ENCODE results near the gene KHK.
A peak's percentile ranks its signal among the peaks of the same experiment; 100 is the strongest.

Gene KHK

DNA sequence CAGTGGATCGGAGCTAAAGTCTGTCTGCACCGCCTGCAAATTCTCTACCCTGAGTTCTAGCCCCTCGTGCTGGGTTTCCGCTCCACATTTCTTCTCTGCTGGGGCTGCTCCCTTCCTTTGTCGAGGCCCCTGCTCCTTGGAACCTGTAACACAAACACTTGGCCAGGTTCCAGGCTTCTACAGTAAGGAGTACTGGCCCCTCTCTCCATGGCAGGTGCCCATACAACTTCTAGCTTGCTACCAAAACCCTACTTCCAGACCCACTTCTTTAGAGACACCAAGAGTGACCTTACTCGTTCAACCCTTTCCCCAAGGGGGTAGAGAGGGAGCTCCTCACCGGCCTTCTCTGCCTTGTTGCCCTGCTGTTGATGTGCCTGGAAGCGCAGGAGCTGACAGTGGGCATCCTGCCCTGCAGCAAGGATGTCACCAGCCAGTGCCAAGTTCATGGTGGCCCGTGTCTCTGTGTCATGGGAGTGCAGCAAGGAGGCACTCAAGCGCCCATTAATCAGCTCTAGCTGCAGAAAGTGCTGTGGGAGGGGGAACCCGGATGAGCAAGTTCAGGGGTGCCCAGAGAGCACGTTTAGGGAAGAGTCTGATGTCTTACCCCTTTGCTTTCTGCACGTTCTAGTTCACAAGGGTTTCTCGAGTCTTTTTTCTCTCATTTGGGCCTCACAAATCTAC, 46.8 kb downstream of the KHK start:
- H3K4me3 ChIP-seq (replicated peaks; ENCODE audit: low read depth, low read length), result peak overlapping the region; percentile 92
- no peak for DNase-seq (ENCODE audit: low read depth)
- TF ChIP-seq CTCF (IDR thresholded peaks at IDR 0.05; ENCODE audit: low read length, missing control alignments), result no peak

GRCh38 chr2:27133905-27134780, 47.6 kb downstream of the KHK start, which contains the start of gene PREB:
Gene PREB, minus strand, starts transcription at chr2:27134636. Its CDS starts 215 bp downstream, at chr2:27134421.
- DNase-seq (ENCODE audit: low read depth), result peak; percentile 96
- H3K4me3 ChIP-seq (replicated peaks; ENCODE audit: low read depth, low read length), result peak within 1 kb of the TSS; percentile 92
- TF ChIP-seq CTCF (IDR thresholded peaks at IDR 0.05; ENCODE audit: low read length, missing control alignments), result peak; percentile 48

DNA sequence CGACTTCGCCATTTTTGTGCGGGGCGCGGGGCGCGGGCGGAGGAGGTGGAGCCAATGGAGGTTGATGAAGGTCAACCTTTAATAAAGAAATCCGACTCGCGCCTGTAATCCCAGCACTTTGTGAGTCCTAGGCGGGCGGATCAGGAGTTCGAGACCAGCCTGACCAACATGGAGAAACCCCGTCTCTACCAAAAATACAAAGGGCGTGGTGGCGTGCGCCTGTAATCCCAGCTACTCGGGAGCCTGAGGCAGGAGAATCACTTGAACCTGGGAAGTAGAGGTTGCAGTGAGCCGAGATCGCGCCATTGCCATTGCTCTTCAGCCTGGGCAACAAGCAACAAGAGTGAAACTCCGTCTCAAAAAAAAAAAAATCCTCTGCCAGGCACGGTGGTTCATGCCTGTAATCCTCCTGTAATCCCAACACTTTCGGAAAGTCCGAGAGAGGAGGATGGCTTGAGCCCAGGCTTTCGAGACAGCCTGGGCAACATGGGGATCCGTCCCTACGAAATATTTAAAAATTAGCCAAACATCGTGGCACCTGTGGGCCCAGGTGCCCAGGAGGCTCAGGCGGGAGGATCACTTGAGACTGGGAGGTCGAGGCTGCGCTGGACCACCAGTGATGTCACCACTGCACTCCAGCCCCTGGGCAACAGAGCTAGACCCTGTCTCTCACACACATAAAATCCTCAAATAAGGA, 48.4 kb downstream of the KHK start:
- DNase-seq (ENCODE audit: low read depth), result no peak
- H3K4me3 ChIP-seq (replicated peaks; ENCODE audit: low read depth, low read length), result peak overlapping the region; percentile 31
- TF ChIP-seq CTCF (IDR thresholded peaks at IDR 0.05; ENCODE audit: low read length, missing control alignments), result no peak

DNA sequence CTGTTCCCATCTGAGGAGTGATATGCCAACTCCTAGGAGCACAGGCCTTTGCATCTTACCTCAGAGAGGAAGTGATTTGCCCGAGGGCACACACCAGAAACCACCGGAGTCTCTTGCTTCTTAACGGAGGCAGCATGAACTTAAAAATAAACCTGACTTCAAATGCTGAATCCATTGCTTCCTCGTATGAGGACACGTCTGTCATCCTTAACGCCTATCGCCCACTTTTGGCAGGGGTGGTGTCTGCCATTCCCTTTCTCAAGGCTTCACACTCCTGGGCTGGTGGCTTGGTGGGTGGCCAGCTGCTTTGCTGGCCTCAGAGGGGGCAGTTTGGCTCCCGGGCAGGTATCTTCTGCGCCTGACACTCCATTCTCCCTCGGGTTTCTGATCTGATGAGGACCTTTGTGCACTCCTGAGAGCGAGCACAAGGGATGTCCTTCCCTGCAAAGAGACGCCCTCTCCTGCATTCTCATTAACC, 48.9 kb downstream of the KHK start:
- no peak overlapping the region for H3K4me3 ChIP-seq (replicated peaks; ENCODE audit: low read depth, low read length)
- TF ChIP-seq CTCF (IDR thresholded peaks at IDR 0.05; ENCODE audit: low read length, missing control alignments), result no peak
- DNase-seq (ENCODE audit: low read depth), result no peak

- DNase-seq (ENCODE audit: low read depth), result no peak
- no peak for TF ChIP-seq CTCF (IDR thresholded peaks at IDR 0.05; ENCODE audit: low read length, missing control alignments)
These were observed 50.2 kb downstream of the KHK start for GRCh38 chr2:27136751-27137150.

GRCh38 chr2:27137322-27137935, 50.9 kb downstream of the KHK start:
- DNase-seq (ENCODE audit: low read depth), result no peak
- H3K4me3 ChIP-seq (replicated peaks; ENCODE audit: low read depth, low read length), result no peak overlapping the region
- no peak for TF ChIP-seq CTCF (IDR thresholded peaks at IDR 0.05; ENCODE audit: low read length, missing control alignments)

More at GRCh38 chr2:27136751-27137150, 50.2 kb downstream of the KHK start:
- no peak overlapping the region for H3K4me3 ChIP-seq (replicated peaks; ENCODE audit: low read depth, low read length)

Measured in fibroblast of pulmonary artery (primary cell).